NB4 (cell line): ENCODE data around the gene PVR.

Source experiments
- CTCF ChIP-seq: IDR thresholded peaks from one replicate; pipeline ENCODE4 v1.5.1; 2012; ENCODE audit warnings: low read depth, low read length
- MAX ChIP-seq: IDR thresholded peaks from 2 replicates; pipeline ENCODE4 v1.6.1; 2011; ENCODE audit warnings: low read depth, low read length
- POLR2A ChIP-seq: IDR thresholded peaks from 2 replicates; pipeline ENCODE4 v1.6.1; 2011; ENCODE audit warnings: mild to moderate bottlenecking; ENCODE audit not compliant: insufficient read length; ENCODE audit errors: extremely low read depth

GRCh38 chr19:44641501-44642265 lies 2.0 kb upstream of the PVR start:
- TF ChIP-seq CTCF (no peak), MAX (no peak), POLR2A (no peak)
